HEK293 (cell line): Measurements from ENCODE around the gene MICU1.

Experiments
- CTCF ChIA-PET: fragments of 350-600 bp; formaldehyde crosslinking; extraction: SDS; loops from one replicate; lab custom pipeline; 2021; ENCODE audit warnings: antibody characterized with exemption; lab: Yijun Ruan, JAX
- POLR2A ChIA-PET: fragments of 300-600 bp; formaldehyde crosslinking; extraction: SDS; loops from one replicate; lab custom pipeline; 2020; ENCODE audit warnings: antibody characterized with exemption, inconsistent platforms; lab: Yijun Ruan, JAX
- H3K27ac ChIP-seq: fragments of 200-500 bp; sonication (Bioruptor generic); 2 replicates; pipeline ENCODE4 v1.5.1; 2014; ENCODE audit warnings: low read depth, low read length, control low read depth, inconsistent platforms; ENCODE audit errors: extremely low read depth
- H3K36me3 ChIP-seq, 2 experiments: fragments of 200-500 bp in 1 of 2; sonication (Bioruptor generic) in 1 of 2; 1 replicate in 1 of 2; 2 replicates in 1 of 2; pipeline ENCODE4 v1.5.1; 2014 to 2017; ENCODE audit warnings: inconsistent platforms in 2 of 2, low read length in 2 of 2; ENCODE audit not compliant: control insufficient read depth in 2 of 2, insufficient read depth in 1 of 2
- H3K4me1 ChIP-seq: fragments of 200-500 bp; sonication (Bioruptor generic); 2 replicates; pipeline ENCODE4 v1.5.1; 2014; ENCODE audit warnings: mild to moderate bottlenecking, low read length, inconsistent platforms; ENCODE audit not compliant: control insufficient read depth, insufficient read depth
- H3K4me3 ChIP-seq: 2 replicates; pipeline ENCODE4 v1.5.1; 2011; ENCODE audit warnings: low read depth, mild to moderate bottlenecking, control low read depth, low read length, moderate library complexity
- H3K9me3 ChIP-seq: fragments of 200-500 bp; sonication (Bioruptor generic); 2 replicates; pipeline ENCODE4 v1.5.1; 2014; ENCODE audit warnings: low read depth, low read length, inconsistent platforms; ENCODE audit not compliant: control insufficient read depth, insufficient read depth
- TSHZ1 ChIP-seq: fragments of 450-650 bp; formaldehyde crosslinking; IDR thresholded peaks from 2 replicates; pipeline ENCODE4 v1.5.1; 2016; ENCODE audit warnings: missing biosample characterization, missing genetic modification characterization, borderline replicate concordance
- WT1 ChIP-seq: fragments of 450-650 bp; formaldehyde crosslinking; IDR thresholded peaks from 2 replicates; pipeline ENCODE4 v1.5.1; 2016; ENCODE audit warnings: missing biosample characterization, missing genetic modification characterization
- ZBTB48 ChIP-seq: fragments of 450-650 bp; formaldehyde crosslinking; IDR thresholded peaks from 2 replicates; pipeline ENCODE4 v1.5.1; 2016; ENCODE audit warnings: missing biosample characterization, missing genetic modification characterization
- ZNF140 ChIP-seq: fragments of 450-650 bp; formaldehyde crosslinking; IDR thresholded peaks from 2 replicates; pipeline ENCODE4 v1.5.1; 2016; ENCODE audit warnings: missing biosample characterization, missing genetic modification characterization
- ZNF146 ChIP-seq: fragments of 450-650 bp; formaldehyde crosslinking; IDR thresholded peaks from 2 replicates; pipeline ENCODE4 v1.5.1; 2016; ENCODE audit warnings: missing biosample characterization, missing genetic modification characterization
- ZNF19 ChIP-seq: fragments of 450-650 bp; formaldehyde crosslinking; IDR thresholded peaks from 2 replicates; pipeline ENCODE4; 2016; ENCODE audit warnings: missing biosample characterization, missing genetic modification characterization, low read depth
- ZNF449 ChIP-seq: fragments of 450-650 bp; formaldehyde crosslinking; IDR thresholded peaks from 2 replicates; pipeline ENCODE4 v1.5.1; 2017; ENCODE audit warnings: missing biosample characterization, mild to moderate bottlenecking, missing genetic modification characterization, moderate library complexity
- ZNF530 ChIP-seq: fragments of 450-650 bp; formaldehyde crosslinking; IDR thresholded peaks from 2 replicates; pipeline ENCODE4 v1.5.1; 2016; ENCODE audit warnings: low read depth, missing biosample characterization, missing genetic modification characterization
- ZNF558 ChIP-seq: fragments of 450-650 bp; formaldehyde crosslinking; IDR thresholded peaks from 2 replicates; pipeline ENCODE4 v1.5.1; 2016; ENCODE audit warnings: missing biosample characterization, missing genetic modification characterization
- ZNF561 ChIP-seq: fragments of 450-650 bp; IDR thresholded peaks from 2 replicates; pipeline ENCODE4 v1.5.1; 2018; ENCODE audit warnings: missing biosample characterization, missing genetic modification characterization, borderline replicate concordance
- ZNF645 ChIP-seq: fragments of 450-650 bp; formaldehyde crosslinking; IDR thresholded peaks from 2 replicates; pipeline ENCODE4; 2016; ENCODE audit warnings: missing biosample characterization, missing genetic modification characterization
- ZNF701 ChIP-seq: fragments of 450-650 bp; formaldehyde crosslinking; IDR thresholded peaks from 2 replicates; pipeline ENCODE4 v1.5.1; 2016; ENCODE audit warnings: missing biosample characterization, missing genetic modification characterization
- TF ChIP-seq, protein P1 (sequence below): fragments of 450-650 bp; formaldehyde crosslinking; IDR thresholded peaks from 2 replicates; pipeline ENCODE4 v1.5.1; 2016; ENCODE audit warnings: missing biosample characterization, missing genetic modification characterization
- TF ChIP-seq, protein P2 (sequence below): fragments of 450-650 bp; formaldehyde crosslinking; IDR thresholded peaks from 2 replicates; pipeline ENCODE4 v1.5.1; 2017; ENCODE audit warnings: missing biosample characterization, missing genetic modification characterization

Gene MICU1

DNA sequence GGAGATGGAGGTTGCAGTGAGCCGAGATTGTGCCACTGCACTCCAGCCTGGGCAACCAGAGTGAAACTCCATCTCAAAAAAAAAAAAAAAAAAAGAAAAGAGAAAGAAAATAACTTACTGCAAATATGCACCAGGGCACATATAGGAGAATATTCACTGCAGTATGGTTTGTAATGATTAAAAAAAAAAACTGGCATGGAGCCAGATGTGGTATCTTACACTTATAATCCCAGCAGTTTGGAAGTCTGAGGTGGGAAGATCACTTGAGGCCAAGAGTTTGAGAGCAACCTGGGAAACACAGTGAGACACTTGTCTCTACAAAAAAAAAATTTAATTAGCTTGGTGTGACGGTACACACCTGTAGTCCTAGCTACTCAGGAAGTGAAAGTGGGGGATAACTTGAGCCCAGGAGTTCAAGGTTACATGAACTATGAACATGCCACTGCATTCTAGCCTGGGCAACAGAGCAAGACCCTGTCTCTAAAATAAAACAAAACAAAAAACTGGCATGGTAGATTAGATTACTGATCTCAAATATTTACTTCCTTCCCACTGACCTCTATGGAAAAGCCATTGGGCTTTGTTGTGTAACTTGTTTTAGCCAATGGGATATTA lies 85.6 kb downstream of the MICU1 start:
- peaks cover 0 to 10% of the 10 kb centered on the region in 2 experiments; a peak in 1 of 3 replicates for H3K36me3 ChIP-seq
- POLR2A ChIA-PET = no interaction called here
- no peak overlapping the region for H3K4me3 ChIP-seq
- no peaks in the 10 kb centered on the region for H3K9me3 ChIP-seq
- peaks cover 2% of the 10 kb centered on the region; the same call in 1 of the 2 replicates for H3K4me1 ChIP-seq
- TF ChIP-seq, protein P1, sequence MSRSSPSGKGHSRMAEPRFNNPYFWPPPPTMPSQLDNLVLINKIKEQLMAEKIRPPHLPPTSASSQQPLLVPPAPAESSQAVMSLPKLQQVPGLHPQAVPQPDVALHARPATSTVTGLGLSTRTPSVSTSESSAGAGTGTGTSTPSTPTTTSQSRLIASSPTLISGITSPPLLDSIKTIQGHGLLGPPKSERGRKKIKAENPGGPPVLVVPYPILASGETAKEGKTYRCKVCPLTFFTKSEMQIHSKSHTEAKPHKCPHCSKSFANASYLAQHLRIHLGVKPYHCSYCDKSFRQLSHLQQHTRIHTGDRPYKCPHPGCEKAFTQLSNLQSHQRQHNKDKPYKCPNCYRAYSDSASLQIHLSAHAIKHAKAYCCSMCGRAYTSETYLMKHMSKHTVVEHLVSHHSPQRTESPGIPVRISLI = 0 out of 2 replicates have a peak, but pooled peaks have one; percentile 37
- no peak for TF ChIP-seq ZNF449 (tag by site-specific recombination)
- CTCF ChIA-PET = no interaction called here
- no peak overlapping the region for H3K27ac ChIP-seq

DNA sequence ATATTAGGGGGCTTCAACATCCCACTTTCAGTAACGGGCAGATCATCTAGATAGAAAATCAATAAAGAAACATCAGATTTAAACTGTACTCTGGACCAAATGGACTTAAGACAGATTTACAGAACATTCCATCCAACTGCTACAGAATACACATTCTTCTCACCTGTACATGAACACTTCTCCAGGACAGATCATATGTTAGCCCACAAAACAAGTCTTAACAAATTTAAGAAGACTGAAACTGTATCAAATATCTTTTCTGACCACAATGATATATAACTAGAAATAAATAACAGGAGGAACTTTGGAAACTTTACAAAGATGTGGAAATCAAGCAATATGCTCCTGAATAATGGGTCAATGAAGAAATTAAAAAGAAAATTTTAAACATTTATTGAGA lies 86.7 kb downstream of the MICU1 start:
- CTCF ChIA-PET = no interaction called here
- no peak overlapping the region for H3K4me3 ChIP-seq
- no peak overlapping the region for H3K27ac ChIP-seq
- no peaks in the 10 kb centered on the region for H3K9me3 ChIP-seq
- TF ChIP-seq ZNF558 (tag by site-specific recombination) (no peak), ZNF530 (tag by site-specific recombination) (no peak), ZBTB48 (no peak), TSHZ1 (tag by site-specific recombination) (no peak), ZNF645 (tag by site-specific recombination) (no peak), ZNF701 (tag by site-specific recombination) (no peak), WT1 (tag by site-specific recombination) (no peak), ZNF140 (tag by site-specific recombination) (no peak), ZNF561 (tag by site-specific recombination) (no peak), ZNF146 (tag by site-specific recombination) (no peak), ZNF19 (tag by site-specific recombination) (no peak)
- TF ChIP-seq, protein P2, sequence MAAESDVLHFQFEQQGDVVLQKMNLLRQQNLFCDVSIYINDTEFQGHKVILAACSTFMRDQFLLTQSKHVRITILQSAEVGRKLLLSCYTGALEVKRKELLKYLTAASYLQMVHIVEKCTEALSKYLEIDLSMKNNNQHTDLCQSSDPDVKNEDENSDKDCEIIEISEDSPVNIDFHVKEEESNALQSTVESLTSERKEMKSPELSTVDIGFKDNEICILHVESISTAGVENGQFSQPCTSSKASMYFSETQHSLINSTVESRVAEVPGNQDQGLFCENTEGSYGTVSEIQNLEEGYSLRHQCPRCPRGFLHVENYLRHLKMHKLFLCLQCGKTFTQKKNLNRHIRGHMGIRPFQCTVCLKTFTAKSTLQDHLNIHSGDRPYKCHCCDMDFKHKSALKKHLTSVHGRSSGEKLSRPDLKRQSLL (tag by site-specific recombination) = no peak
- peaks cover 0 to 10% of the 10 kb centered on the region in 2 experiments; a peak in 1 of 3 replicates for H3K36me3 ChIP-seq
- POLR2A ChIA-PET = no interaction called here
- H3K4me1 ChIP-seq = peaks cover 2% of the 10 kb centered on the region; the same call in 1 of the 2 replicates
